Activated B cell treated with CpG ODN at 0.5 μM for 24 hours (primary cell): ENCODE results near the gene ABHD8. TPM values are rescaled to one million over a fixed set of nuclear protein-coding genes. Genes with fewer than 3 reads are reported as not detected.

Experiments
- ATAC-seq: fragments of 200-7000 bp; cut with Tn5 transposase; one replicate; pipeline ENCODE4 v1.10.0; 2021; ENCODE audit warnings: low read depth, mild to moderate bottlenecking, moderate library complexity
- CTCF ChIA-PET: fragments of 350-600 bp; sonication (Branson Sonifier 250); formaldehyde crosslinking; loops from one replicate; lab custom pipeline; 2021; ENCODE audit warnings: antibody characterized with exemption; lab: Charles Lee
- POLR2A ChIA-PET: fragments of 350-600 bp; sonication (Branson Sonifier 250); formaldehyde crosslinking; loops from one replicate; lab custom pipeline; 2021; ENCODE audit warnings: antibody characterized with exemption; lab: Charles Lee
- DNase-seq: peaks from one replicate; pipeline ENCODE4 v3.0.0; 2022
- H3K27ac Mint-ChIP-seq: one replicate; pipeline ENCODE4 v1.8.0; 2020; ENCODE audit warnings: mixed read lengths
- H3K27me3 Mint-ChIP-seq: one replicate; pipeline ENCODE4 v1.8.0; 2021; ENCODE audit warnings: mixed read lengths
- H3K36me3 Mint-ChIP-seq: one replicate; pipeline ENCODE4 v1.8.0; 2021; ENCODE audit warnings: low read depth, mixed read lengths
- H3K4me1 Mint-ChIP-seq: one replicate; pipeline ENCODE4 v1.8.0; 2021; ENCODE audit warnings: mixed read lengths
- H3K4me3 Mint-ChIP-seq: one replicate; pipeline ENCODE4 v1.8.0; 2020; ENCODE audit warnings: mild to moderate bottlenecking, mixed read lengths
- H3K9me3 Mint-ChIP-seq: one replicate; pipeline ENCODE4 v1.8.0; 2020; ENCODE audit warnings: mixed read lengths
- CTCF ChIP-seq: fragments of 200-600 bp; IDR thresholded peaks from one replicate; pipeline ENCODE4 v1.8.0; 2022; ENCODE audit warnings: antibody characterized with exemption, mild to moderate bottlenecking
- intact Hi-C: fragments of 100-400 bp; cut with micrococcal nuclease; formaldehyde crosslinking; loops from one replicate; pipeline ENCODE4 v1.15.1; 2024
- total RNA-seq: library from RNA; stranded (reverse); gene quantifications from 2 replicates; pipeline ENCODE4 v1.2.3, GENCODE V29; 2022

ABHD8 gene
- total RNA-seq, 1 donor from 2014 or later = 5.4 TPM

- CTCF ChIA-PET = no interaction called here
- H3K4me1 Mint-ChIP-seq = peaks cover 9% of the 10 kb centered on the region
- POLR2A ChIA-PET = no interaction called here
- no peak overlapping the region for H3K4me3 Mint-ChIP-seq
- DNase-seq (no peak), ATAC-seq (no peak)
- intact Hi-C loops = no loop called here
- no peaks in the 10 kb centered on the region for H3K9me3 Mint-ChIP-seq
- H3K27me3 Mint-ChIP-seq = no peaks in the 10 kb centered on the region
- H3K36me3 Mint-ChIP-seq = peaks cover 30% of the 10 kb centered on the region
- no peak overlapping the region for H3K27ac Mint-ChIP-seq
- TF ChIP-seq CTCF = no peak
Measured at GRCh38 chr19:17323964-17324332, 20.7 kb upstream of the ABHD8 start.

- ChIA-PET POLR2A (interaction anchor here (0.7 kb wide), 1 partner anchor 1992 kb away, joined by 6 read pairs; no protein-coding TSS in a partner anchor), CTCF (no interaction called here)
- no peak for TF ChIP-seq CTCF
- DNase-seq (no peak), ATAC-seq (no peak)
- H3K4me3 Mint-ChIP-seq = no peak overlapping the region
- intact Hi-C loops = no loop called here
- H3K9me3 Mint-ChIP-seq = no peaks in the 10 kb centered on the region
- H3K4me1 Mint-ChIP-seq = peaks cover 8% of the 10 kb centered on the region
- no peaks in the 10 kb centered on the region for H3K27me3 Mint-ChIP-seq
- peaks cover 30% of the 10 kb centered on the region for H3K36me3 Mint-ChIP-seq
- no peak overlapping the region for H3K27ac Mint-ChIP-seq
Measured at GRCh38 chr19:17323300-17323963, 20.2 kb upstream of the ABHD8 start.

GRCh38 chr19:17322854-17323253 is 19.6 kb upstream of the ABHD8 start:
- Mint-ChIP-seq H3K27ac (no peak overlapping the region), H3K27me3 (no peaks in the 10 kb centered on the region), H3K4me3 (no peak overlapping the region), H3K9me3 (no peaks in the 10 kb centered on the region), H3K36me3 (peaks cover 31% of the 10 kb centered on the region), H3K4me1 (peaks cover 7% of the 10 kb centered on the region)
- ATAC-seq (no peak), DNase-seq (no peak)
- POLR2A ChIA-PET = interaction anchor here (0.7 kb wide), 1 partner anchor 1991 kb away, joined by 6 read pairs; no protein-coding TSS in a partner anchor
- TF ChIP-seq CTCF = no peak
- intact Hi-C loops = no loop called here
- CTCF ChIA-PET = no interaction called here

- ChIA-PET CTCF (no interaction called here), POLR2A (interaction anchor here (1.1 to 1.5 kb wide), 2 partner anchors 12 to 13 kb away, joined by 3 to 7 read pairs; partner anchors contain the start of gene DDA1)
- intact Hi-C loops = no loop called here
- Mint-ChIP-seq H3K9me3 (no peaks in the 10 kb centered on the region), H3K27ac (no peak overlapping the region), H3K27me3 (no peaks in the 10 kb centered on the region), H3K4me3 (no peak overlapping the region), H3K36me3 (peaks cover 33% of the 10 kb centered on the region), H3K4me1 (peaks cover 4% of the 10 kb centered on the region)
- ATAC-seq (no peak), DNase-seq (no peak)
- TF ChIP-seq CTCF = no peak
Measured at GRCh38 chr19:17321655-17322489, 18.6 kb upstream of the ABHD8 start.

- H3K4me1 Mint-ChIP-seq = peaks cover 4% of the 10 kb centered on the region
- no peaks in the 10 kb centered on the region for H3K9me3 Mint-ChIP-seq
- no peak for TF ChIP-seq CTCF
- H3K36me3 Mint-ChIP-seq = peaks cover 43% of the 10 kb centered on the region
- H3K27me3 Mint-ChIP-seq = no peaks in the 10 kb centered on the region
- intact Hi-C loops = no loop called here
- ATAC-seq (no peak), DNase-seq (no peak)
- ChIA-PET POLR2A (interaction anchor here (1.5 kb wide), 1 partner anchor 11 kb away, joined by 7 read pairs; the partner anchor contains the start of gene DDA1), CTCF (no interaction called here)
- H3K4me3 Mint-ChIP-seq = no peak overlapping the region
- no peak overlapping the region for H3K27ac Mint-ChIP-seq
Measured at GRCh38 chr19:17320435-17320834, 17.2 kb upstream of the ABHD8 start.
